OCI-M1 (cell line): Measurements from ENCODE around the gene ATP6AP1.
A peak's percentile ranks its signal among the peaks of the same experiment; 100 is the strongest.
"Not testable (repeated sequence)": the region's sequence is repeated elsewhere in the genome, so short reads cannot be mapped to it uniquely, and the experiment has no call there.

Experiments used
- DNase-seq: peaks from one replicate; lab custom pipeline; 2025; lab: John Stamatoyannopoulos, UW

ATP6AP1 gene

GRCh38 chrX:154428176-154429171 lies at the start of gene ATP6AP1:
Gene ATP6AP1, plus strand, starts transcription at chrX:154428677. Its CDS starts 16 bp downstream, at chrX:154428693.
- DNase-seq, result peak; percentile 94

GRCh38 chrX:154378799-154379568 lies 49.5 kb upstream of the ATP6AP1 start, which contains the start of gene EMD:
Gene EMD, plus strand, starts transcription at chrX:154379295. Its CDS starts 190 bp downstream, at chrX:154379485.
- peak; percentile 100 for DNase-seq

- DNase-seq, result no peak
These were observed 48.9 kb upstream of the ATP6AP1 start for GRCh38 chrX:154379569-154379951.

GRCh38 chrX:154380153-154380552 lies 48.3 kb upstream of the ATP6AP1 start:
- DNase-seq, result no peak

GRCh38 chrX:154380787-154381186 lies 47.7 kb upstream of the ATP6AP1 start:
- no peak for DNase-seq

- DNase-seq, result no peak
These were observed 47.2 kb upstream of the ATP6AP1 start for GRCh38 chrX:154381271-154381670.

GRCh38 chrX:154382483-154383069 lies 45.9 kb upstream of the ATP6AP1 start:
- no peak for DNase-seq

- DNase-seq, result no peak
These were observed 44.9 kb upstream of the ATP6AP1 start for GRCh38 chrX:154383359-154384283.

GRCh38 chrX:154384284-154384892 lies 44.1 kb upstream of the ATP6AP1 start:
- no peak for DNase-seq

GRCh38 chrX:154388094-154388493 lies 40.4 kb upstream of the ATP6AP1 start:
- not testable (repeated sequence) for DNase-seq

GRCh38 chrX:154388649-154389048 lies 39.8 kb upstream of the ATP6AP1 start:
- DNase-seq, result not testable (repeated sequence)

- DNase-seq, result not testable (repeated sequence)
These were observed 38.4 kb upstream of the ATP6AP1 start for GRCh38 chrX:154389812-154390747.

- not testable (repeated sequence) for DNase-seq
These were observed 32.1 kb upstream of the ATP6AP1 start for GRCh38 chrX:154396363-154396762.

- peak; percentile 77 for DNase-seq
These were observed 31.2 kb upstream of the ATP6AP1 start for GRCh38 chrX:154396973-154397887.

GRCh38 chrX:154397888-154398667 lies 30.4 kb upstream of the ATP6AP1 start, which contains the start of gene RPL10:
Gene RPL10, plus strand, starts transcription at chrX:154398377. Its CDS starts 143 bp downstream, at chrX:154398520.
- DNase-seq, result peak; percentile 98

- DNase-seq, result peak; percentile 90
These were observed 29.6 kb upstream of the ATP6AP1 start for GRCh38 chrX:154398668-154399526.
